Common myeloid progenitor, CD34-positive (primary cell): ENCODE measurements around the gene AADACL3.

ENCODE experiments used
- CTCF ChIA-PET: fragments of 350-600 bp; sonication (Branson Sonifier 250); formaldehyde crosslinking; loops from one replicate; lab custom pipeline; 2021; ENCODE audit warnings: antibody characterized with exemption; lab: Charles Lee
- POLR2A ChIA-PET: fragments of 350-600 bp; sonication (Branson Sonifier 250); formaldehyde crosslinking; loops from one replicate; lab custom pipeline; 2021; ENCODE audit warnings: antibody characterized with exemption; lab: Charles Lee
- DNase-seq, 3 donors: peaks; one replicate each; pipeline versions ENCODE4 v3.0.0 to v3.0.0-alpha.2; 2013
- H3K27ac ChIP-seq, 2 experiments: 1 replicate in 1 of 2; 2 replicates in 1 of 2; pipeline ENCODE4 v1.7.0; 2013; ENCODE audit warnings: inconsistent platforms in 2 of 2, low read length in 2 of 2, mild to moderate bottlenecking in 2 of 2, low read depth in 1 of 2, moderate library complexity in 1 of 2; ENCODE audit not compliant: severe bottlenecking in 2 of 2, insufficient read depth in 1 of 2, poor library complexity in 1 of 2
- H3K27me3 ChIP-seq, 5 experiments: replicated peaks in 2 of 5; 1 replicate in 3 of 5; 2 replicates in 2 of 5; pipeline versions ENCODE4 v1.6.1 to v1.7.0; 2013; ENCODE audit warnings: low read length in 4 of 5, mild to moderate bottlenecking in 2 of 5, moderate library complexity in 2 of 5, inconsistent platforms in 1 of 5; ENCODE audit not compliant: insufficient read depth in 5 of 5, control insufficient read depth in 4 of 5
- H3K36me3 ChIP-seq, 4 experiments: 1 replicate in 2 of 4; 2 replicates in 2 of 4; pipeline versions ENCODE4 v1.6.1 to v1.7.0; 2013; ENCODE audit warnings: low read length in 3 of 4, control low read depth in 1 of 4, mild to moderate bottlenecking in 1 of 4; ENCODE audit not compliant: control insufficient read depth in 4 of 4, insufficient read depth in 4 of 4
- H3K4me1 ChIP-seq, 4 experiments: 1 replicate in 3 of 4; 2 replicates in 1 of 4; pipeline versions ENCODE4 v1.6.1 to v1.7.1; 2013; ENCODE audit warnings: low read length in 3 of 4, mild to moderate bottlenecking in 3 of 4, control low read depth in 1 of 4, inconsistent platforms in 1 of 4, moderate library complexity in 1 of 4; ENCODE audit not compliant: control insufficient read depth in 4 of 4, insufficient read depth in 4 of 4; ENCODE audit errors: control extremely low read depth in 1 of 4
- H3K4me3 ChIP-seq, 7 experiments: 1 replicate in 4 of 7; 2 replicates in 3 of 7; pipeline versions ENCODE4 v1.5.1 to v1.7.0; 2013; ENCODE audit warnings: mild to moderate bottlenecking in 7 of 7, low read length in 6 of 7, moderate library complexity in 6 of 7, inconsistent platforms in 2 of 7, low read depth in 2 of 7, control low read depth in 1 of 7; ENCODE audit not compliant: insufficient read depth in 4 of 7, control insufficient read depth in 1 of 7; ENCODE audit errors: extremely low read depth in 1 of 7
- H3K9me3 ChIP-seq, 5 experiments: 1 replicate in 4 of 5; 2 replicates in 1 of 5; pipeline versions ENCODE4 v1.6.1 to v1.7.1; 2013; ENCODE audit warnings: low read length in 4 of 5, mild to moderate bottlenecking in 2 of 5, inconsistent platforms in 1 of 5, low read depth in 1 of 5, moderate library complexity in 1 of 5; ENCODE audit not compliant: control insufficient read depth in 4 of 5, insufficient read depth in 2 of 5; ENCODE audit errors: control extremely low read depth in 1 of 5
- WGBS: methylation state at CpG from one replicate; pipeline ENCODE4 v1.1.5; 2013; ENCODE audit not compliant: insufficient coverage; 5-methylcytosine and 5-hydroxymethylcytosine counted together

Gene AADACL3

DNA sequence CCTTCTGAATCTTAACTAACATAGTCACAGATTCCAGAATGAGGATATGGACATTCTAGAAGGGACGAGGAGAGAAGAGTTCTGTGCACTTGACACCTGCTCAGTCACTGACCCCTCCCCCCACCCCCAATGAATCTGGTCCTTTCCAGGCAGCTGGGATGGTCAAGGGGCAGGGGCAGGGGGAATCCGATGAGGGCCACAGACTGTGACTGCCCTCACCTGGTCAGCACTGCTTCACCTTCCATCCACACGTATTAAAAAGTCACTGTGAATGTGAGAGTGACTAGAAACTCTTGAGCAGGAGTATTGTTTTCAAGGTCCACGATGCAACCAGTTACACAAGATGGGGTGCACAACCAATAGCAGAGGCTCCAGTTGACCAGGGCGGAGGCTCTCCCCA lies 48.1 kb downstream of the AADACL3 start:
- no peaks in the 10 kb centered on the region for H3K36me3 ChIP-seq
- ChIA-PET POLR2A (no interaction called here), CTCF (no interaction called here)
- H3K4me1 ChIP-seq: no peaks in the 10 kb centered on the region
- H3K27me3 ChIP-seq: peaks cover 1 to 22% (median 4%) of the 10 kb centered on the region in 5 experiments
- DNase-seq: no peak
- no peak overlapping the region for H3K27ac ChIP-seq
- 90% methylated on average over 4 of the region's 5 CpGs for WGBS
- H3K9me3 ChIP-seq: no peaks in the 10 kb centered on the region
- H3K4me3 ChIP-seq: no peak overlapping the region

DNA sequence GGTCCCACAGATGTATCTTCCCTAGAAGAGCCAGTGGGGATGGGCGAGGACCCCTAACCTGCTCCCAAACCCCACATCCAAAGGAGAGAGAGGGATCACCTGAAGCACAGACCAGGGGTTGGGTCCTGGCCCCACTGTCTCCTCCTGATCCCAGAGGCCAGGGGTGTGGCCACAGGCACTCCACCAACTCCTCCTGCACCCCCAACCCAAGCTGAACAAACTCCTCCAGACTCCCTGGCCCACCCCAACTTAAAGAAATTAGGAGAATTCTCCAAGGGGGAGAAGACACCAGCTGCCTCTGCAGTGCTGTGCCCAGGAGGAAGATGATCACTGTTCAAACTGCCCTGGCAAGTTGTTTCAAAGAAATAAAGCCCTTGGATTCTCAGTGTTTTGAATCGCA lies 53.1 kb downstream of the AADACL3 start:
- H3K4me3 ChIP-seq: no peak overlapping the region
- peaks cover 0 to 3% (median 0%) of the 10 kb centered on the region in 5 experiments for H3K9me3 ChIP-seq
- CTCF ChIA-PET: no interaction called here
- no peaks in the 10 kb centered on the region for H3K4me1 ChIP-seq
- DNase-seq: no peak
- H3K36me3 ChIP-seq: no peaks in the 10 kb centered on the region
- POLR2A ChIA-PET: no interaction called here
- 90% methylated on average over 2 of the region's 2 CpGs for WGBS
- peaks cover 0 to 31% (median 4%) of the 10 kb centered on the region in 5 experiments for H3K27me3 ChIP-seq
- H3K27ac ChIP-seq: no peak overlapping the region

DNA sequence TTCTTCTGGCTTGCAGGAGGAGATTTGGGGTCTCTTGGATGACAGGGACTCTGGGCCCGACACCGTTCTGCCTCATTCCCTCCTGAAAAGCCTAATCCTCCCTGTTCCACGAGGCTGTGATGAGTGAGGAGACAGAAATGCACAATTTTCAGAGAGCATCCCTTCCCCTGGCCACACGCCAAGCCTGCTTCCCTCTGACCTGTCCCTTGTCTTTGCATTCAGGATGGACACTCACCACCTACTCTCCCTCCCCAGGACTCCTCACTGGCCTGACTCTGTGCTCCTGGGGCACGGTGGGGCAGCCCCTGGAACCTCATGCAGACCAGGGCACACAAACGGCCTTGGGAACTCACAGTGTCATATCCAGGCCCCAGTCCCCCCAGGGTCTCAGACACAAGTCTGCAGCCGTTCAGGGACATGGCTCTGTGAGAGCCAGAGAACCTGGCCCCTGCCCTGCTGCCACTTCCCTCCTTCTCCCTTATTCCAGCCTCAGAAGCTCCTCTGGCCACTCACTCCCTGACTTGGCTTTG lies 54.1 kb downstream of the AADACL3 start:
- Histone ChIP-seq H3K27me3 (peaks cover 0 to 27% (median 4%) of the 10 kb centered on the region in 5 experiments), H3K4me1 (no peaks in the 10 kb centered on the region), H3K9me3 (peaks cover 0 to 3% (median 0%) of the 10 kb centered on the region in 5 experiments), H3K27ac (no peak overlapping the region), H3K36me3 (no peaks in the 10 kb centered on the region), H3K4me3 (no peak overlapping the region)
- CTCF ChIA-PET: no interaction called here
- POLR2A ChIA-PET: no interaction called here
- 79% methylated on average over 7 of the region's 7 CpGs for WGBS
- DNase-seq: no peak

DNA sequence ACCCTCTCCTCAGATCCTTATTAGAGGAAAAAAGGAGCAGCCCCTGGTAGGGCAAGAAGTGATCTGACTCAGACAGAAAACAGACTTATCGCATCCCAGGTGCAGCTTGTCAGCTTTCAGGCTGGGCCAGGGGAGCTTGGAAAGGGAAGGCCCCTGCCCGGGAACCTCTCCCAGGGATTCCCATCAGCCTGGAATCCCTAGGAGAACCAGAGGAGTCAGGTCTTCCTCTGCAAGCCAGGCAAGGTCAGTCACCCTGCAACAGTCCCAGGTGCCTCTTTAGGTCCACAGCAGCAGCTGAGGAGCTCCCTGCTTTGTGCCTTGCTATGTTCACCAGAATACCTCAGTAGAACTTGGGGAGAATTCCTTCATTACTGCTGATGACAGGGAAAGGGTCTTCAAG lies 54.7 kb downstream of the AADACL3 start:
- Histone ChIP-seq H3K4me1 (no peaks in the 10 kb centered on the region), H3K36me3 (no peaks in the 10 kb centered on the region), H3K27ac (no peak overlapping the region), H3K27me3 (peaks cover 0 to 27% (median 4%) of the 10 kb centered on the region in 5 experiments), H3K4me3 (no peak overlapping the region), H3K9me3 (peaks cover 0 to 3% (median 0%) of the 10 kb centered on the region in 5 experiments)
- no peak for DNase-seq
- ChIA-PET CTCF (no interaction called here), POLR2A (no interaction called here)
- WGBS: 94% methylated on average over 2 of the region's 2 CpGs

DNA sequence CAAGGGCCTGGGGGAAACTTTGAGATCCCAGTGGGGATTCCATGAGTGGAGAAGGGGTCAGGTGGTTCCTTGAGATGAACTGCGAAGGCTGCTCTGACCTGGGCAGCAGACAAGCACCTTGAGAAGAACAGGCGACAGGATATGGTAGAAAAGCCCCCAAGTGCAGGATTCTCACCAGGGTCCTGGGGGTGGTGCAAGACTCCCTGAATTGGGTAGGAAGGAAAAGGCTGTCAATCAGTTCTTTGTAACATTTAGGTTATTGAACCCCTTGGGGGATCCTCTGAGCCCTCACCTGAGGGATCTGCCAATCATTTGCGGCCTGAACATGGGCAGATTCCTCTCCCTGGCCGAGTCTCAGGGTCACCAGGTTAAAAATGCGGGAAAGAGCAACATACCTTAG lies 55.3 kb downstream of the AADACL3 start:
- H3K4me1 ChIP-seq: no peaks in the 10 kb centered on the region
- no peak overlapping the region for H3K27ac ChIP-seq
- POLR2A ChIA-PET: no interaction called here
- H3K27me3 ChIP-seq: peaks cover 0 to 27% (median 4%) of the 10 kb centered on the region in 5 experiments
- H3K9me3 ChIP-seq: peaks cover 0 to 3% (median 0%) of the 10 kb centered on the region in 5 experiments
- CTCF ChIA-PET: no interaction called here
- DNase-seq: no peak
- H3K4me3 ChIP-seq: no peak overlapping the region
- WGBS: 92% methylated on average over 5 of the region's 5 CpGs
- no peaks in the 10 kb centered on the region for H3K36me3 ChIP-seq

DNA sequence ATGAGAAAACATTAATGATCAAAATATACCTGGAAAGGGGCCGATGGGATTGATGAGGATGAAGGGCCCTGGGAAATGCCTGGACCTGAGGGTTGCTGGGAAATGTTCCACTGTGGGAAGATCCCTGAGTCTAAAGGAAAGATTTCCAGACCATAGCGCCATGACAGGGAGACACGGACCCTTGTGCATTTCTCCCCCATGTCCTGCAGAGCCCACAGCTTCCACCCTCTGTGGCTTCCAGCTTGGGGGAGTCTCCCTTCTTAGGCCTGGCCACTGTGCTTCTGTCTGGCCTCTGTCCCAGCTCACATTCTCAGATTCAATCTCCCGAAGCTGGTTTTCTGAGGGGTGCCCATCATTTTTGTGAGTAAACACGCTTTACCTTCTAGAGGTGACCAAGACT lies 56.6 kb downstream of the AADACL3 start:
- peaks cover 0 to 27% (median 0%) of the 10 kb centered on the region in 5 experiments for H3K27me3 ChIP-seq
- ChIA-PET POLR2A (no interaction called here), CTCF (no interaction called here)
- H3K9me3 ChIP-seq: peaks cover 0 to 3% (median 0%) of the 10 kb centered on the region in 5 experiments
- no peaks in the 10 kb centered on the region for H3K36me3 ChIP-seq
- no peak overlapping the region for H3K27ac ChIP-seq
- DNase-seq: no peak
- no peak overlapping the region for H3K4me3 ChIP-seq
- WGBS: 96% methylated on average over 4 of the region's 5 CpGs
- no peaks in the 10 kb centered on the region for H3K4me1 ChIP-seq

DNA sequence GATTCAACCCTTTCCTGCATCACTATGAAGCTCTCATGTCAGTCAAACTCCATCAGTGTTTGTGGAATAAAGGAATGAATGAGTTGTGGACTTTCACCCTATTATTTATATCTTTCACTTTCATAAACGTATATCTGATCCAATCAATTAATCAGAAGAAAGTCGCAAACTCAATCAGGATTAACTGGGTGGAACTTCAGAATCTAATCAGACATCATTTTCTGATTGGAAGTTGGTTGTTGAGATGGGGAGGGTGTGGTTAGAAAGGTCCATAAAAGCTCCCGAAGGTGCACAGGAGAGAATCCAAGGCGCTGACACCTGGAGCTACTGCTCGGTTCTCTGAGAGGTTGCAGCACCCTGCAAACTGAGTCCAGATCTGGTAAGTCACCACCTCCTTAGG lies 57.5 kb downstream of the AADACL3 start, which contains the start of gene PRAMEF12:
PRAMEF12 (plus strand) TSS at position 301 of the 400 bp plus-strand sequence. CDS start 1,130 bp downstream, outside the sequence.
- H3K9me3 ChIP-seq: peaks cover 0 to 3% (median 0%) of the 10 kb centered on the region in 5 experiments
- H3K27me3 ChIP-seq: peaks cover 0 to 27% (median 0%) of the 10 kb centered on the region in 5 experiments
- no peak within 1 kb of the TSS for H3K4me3 ChIP-seq
- CTCF ChIA-PET: no interaction called here
- no peak for DNase-seq
- H3K36me3 ChIP-seq: no peaks in the 10 kb centered on the region
- no peak within 1 kb of the TSS for H3K27ac ChIP-seq
- POLR2A ChIA-PET: no interaction called here
- H3K4me1 ChIP-seq: no peaks in the 10 kb centered on the region
- WGBS: 100% methylated on average over 4 of the region's 5 CpGs
